SK-N-SH treated with all-trans-retinoic acid at 6 μM for 48 hours (cell line): ENCODE data around the gene ACTR5.

ENCODE experiments used
- CREB5 ChIP-seq: fragments of 250-450 bp; sonication (Bioruptor Pico); IDR thresholded peaks from 2 replicates; pipeline ENCODE4 v1.5.1; 2020; ENCODE audit warnings: low read depth, mild to moderate bottlenecking, moderate library complexity
- CSRNP3 ChIP-seq: fragments of 250-450 bp; sonication (Bioruptor Pico); IDR thresholded peaks from 2 replicates; pipeline ENCODE4 v1.5.1; 2021; ENCODE audit warnings: mild to moderate bottlenecking, moderate library complexity
- GLIS3 ChIP-seq: fragments of 250-450 bp; sonication (Bioruptor Pico); IDR thresholded peaks from 2 replicates; pipeline ENCODE4 v1.5.0; 2020; ENCODE audit warnings: mild to moderate bottlenecking, moderate library complexity
- OSR1 ChIP-seq: fragments of 250-450 bp; sonication (Bioruptor Pico); IDR thresholded peaks from 2 replicates; pipeline ENCODE4 v1.8.0; 2022; ENCODE audit warnings: moderate library complexity, mild to moderate bottlenecking, inconsistent platforms
- PATZ1 ChIP-seq: fragments of 250-450 bp; sonication (Bioruptor Pico); IDR thresholded peaks from 2 replicates; pipeline ENCODE4 v1.8.0; 2020; ENCODE audit warnings: mild to moderate bottlenecking, moderate library complexity, borderline replicate concordance
- POU6F1 ChIP-seq: fragments of 250-450 bp; sonication (Bioruptor Pico); IDR thresholded peaks from 2 replicates; pipeline ENCODE4 v1.8.0; 2021; ENCODE audit warnings: low read depth, mild to moderate bottlenecking, moderate library complexity, borderline replicate concordance
- PPARA ChIP-seq: fragments of 250-450 bp; sonication (Bioruptor Pico); IDR thresholded peaks from 2 replicates; pipeline ENCODE4 v1.5.0; 2020; ENCODE audit warnings: mild to moderate bottlenecking, borderline replicate concordance
- RARB ChIP-seq: fragments of 250-450 bp; sonication (Bioruptor Pico); IDR thresholded peaks from 2 replicates; pipeline ENCODE4 v1.8.0; 2021; ENCODE audit warnings: mild to moderate bottlenecking, moderate library complexity
- SNAI2 ChIP-seq: fragments of 250-450 bp; sonication (Bioruptor Pico); IDR thresholded peaks from 2 replicates; pipeline ENCODE4 v1.5.0; 2020; ENCODE audit warnings: mild to moderate bottlenecking, moderate library complexity
- TCF4 ChIP-seq: fragments of 250-450 bp; sonication (Bioruptor Pico); IDR thresholded peaks from 2 replicates; pipeline ENCODE4 v1.8.0; 2021; ENCODE audit warnings: mild to moderate bottlenecking, moderate library complexity, borderline replicate concordance
- TSHZ2 ChIP-seq: fragments of 250-450 bp; sonication (Bioruptor Pico); IDR thresholded peaks from 2 replicates; pipeline ENCODE4 v1.5.0; 2020; ENCODE audit warnings: mild to moderate bottlenecking, moderate library complexity
- ZFP3 ChIP-seq: fragments of 250-450 bp; sonication (Bioruptor Pico); IDR thresholded peaks from 2 replicates; pipeline ENCODE4 v1.5.0; 2020; ENCODE audit warnings: mild to moderate bottlenecking, moderate library complexity
- ZFP30 ChIP-seq: fragments of 450-650 bp; formaldehyde crosslinking; IDR thresholded peaks from 2 replicates; pipeline ENCODE4 v1.5.0; 2022; ENCODE audit warnings: mild to moderate bottlenecking, moderate library complexity
- ZNF565 ChIP-seq: fragments of 450-650 bp; formaldehyde crosslinking; conservative IDR thresholded peaks from 2 replicates; pipeline ENCODE4 v1.5.0; 2020; ENCODE audit warnings: low read depth, mild to moderate bottlenecking, moderate library complexity

- TF ChIP-seq TSHZ2 (CRISPR knock-in tag) (no peak), PATZ1 (CRISPR knock-in tag) (no peak), GLIS3 (CRISPR knock-in tag) (no peak), RARB (no peak), CREB5 (no peak), ZFP3 (no peak), PPARA (CRISPR knock-in tag) (no peak), TCF4 (CRISPR knock-in tag) (no peak), OSR1 (CRISPR knock-in tag) (no peak), ZNF565 (CRISPR knock-in tag) (no peak), POU6F1 (CRISPR knock-in tag) (no peak), CSRNP3 (CRISPR knock-in tag) (no peak), ZFP30 (CRISPR knock-in tag) (no peak), SNAI2 (CRISPR knock-in tag) (no peak)
Observed at GRCh38 chr20:38787870-38788269, 39.6 kb downstream of the ACTR5 start.
